ENCODE data around the gene CCDC13.

Gene CCDC13

GRCh38 chr3:42728668-42729364 is 44.2 kb downstream of the CCDC13 start:
- Histone ChIP-seq H3K4me3 (replicated peaks; ENCODE audit: low read depth, low read length) (no peak overlapping the region), H3K36me3 (ENCODE audit: control insufficient read depth, insufficient read depth, low read length) (no peaks in the 10 kb centered on the region), H3K27me3 (replicated peaks; ENCODE audit: control insufficient read depth, insufficient read depth, low read length) (no peaks in the 10 kb centered on the region; the same call in 1 of the 2 replicates)
- no peak for TF ChIP-seq CTCF (IDR thresholded peaks at IDR 0.05; ENCODE audit: insufficient read depth, low read length, poor library complexity, severe bottlenecking)
- DNase-seq (ENCODE audit: extremely low read depth, insufficient read length) = no peak

- Histone ChIP-seq H3K4me3 (replicated peaks; ENCODE audit: low read depth, low read length) (no peak overlapping the region), H3K27me3 (replicated peaks; ENCODE audit: control insufficient read depth, insufficient read depth, low read length) (no peaks in the 10 kb centered on the region; the same call in 1 of the 2 replicates), H3K36me3 (ENCODE audit: control insufficient read depth, insufficient read depth, low read length) (no peaks in the 10 kb centered on the region)
- DNase-seq (ENCODE audit: extremely low read depth, insufficient read length) = no peak
- TF ChIP-seq CTCF (IDR thresholded peaks at IDR 0.05; ENCODE audit: insufficient read depth, low read length, poor library complexity, severe bottlenecking) = no peak
Observed at GRCh38 chr3:42728056-42728455, 45.0 kb downstream of the CCDC13 start.

- no peaks in the 10 kb centered on the region for H3K27me3 ChIP-seq (replicated peaks; ENCODE audit: control insufficient read depth, insufficient read depth, low read length)
- TF ChIP-seq CTCF (IDR thresholded peaks at IDR 0.05; ENCODE audit: insufficient read depth, low read length, poor library complexity, severe bottlenecking) = no peak
- no peak for DNase-seq (ENCODE audit: extremely low read depth, insufficient read length)
- H3K36me3 ChIP-seq (ENCODE audit: control insufficient read depth, insufficient read depth, low read length) = no peaks in the 10 kb centered on the region
- no peak overlapping the region for H3K4me3 ChIP-seq (replicated peaks; ENCODE audit: low read depth, low read length)
Observed at GRCh38 chr3:42725454-42725853, 47.6 kb downstream of the CCDC13 start.

GRCh38 chr3:42723219-42723618 is 49.8 kb downstream of the CCDC13 start:
- Histone ChIP-seq H3K4me3 (replicated peaks; ENCODE audit: low read depth, low read length) (no peak overlapping the region), H3K27me3 (replicated peaks; ENCODE audit: control insufficient read depth, insufficient read depth, low read length) (no peaks in the 10 kb centered on the region), H3K36me3 (ENCODE audit: control insufficient read depth, insufficient read depth, low read length) (no peaks in the 10 kb centered on the region)
- no peak for TF ChIP-seq CTCF (IDR thresholded peaks at IDR 0.05; ENCODE audit: insufficient read depth, low read length, poor library complexity, severe bottlenecking)
- DNase-seq (ENCODE audit: extremely low read depth, insufficient read length) = no peak
